AG09319 (cell line): ENCODE data around the gene PDPK1.

Source experiments
- DNase-seq: peaks from one replicate; pipeline ENCODE4 v3.0.0-alpha.2; 2010; ENCODE audit warnings: low read depth; ENCODE audit errors: extremely low read depth
- TF ChIP-seq, protein P1 (sequence below): IDR thresholded peaks from 2 replicates; pipeline ENCODE4 v1.5.1; 2011; ENCODE audit warnings: low read depth, mild to moderate bottlenecking, inconsistent platforms, low read length, moderate library complexity

Gene PDPK1

DNA sequence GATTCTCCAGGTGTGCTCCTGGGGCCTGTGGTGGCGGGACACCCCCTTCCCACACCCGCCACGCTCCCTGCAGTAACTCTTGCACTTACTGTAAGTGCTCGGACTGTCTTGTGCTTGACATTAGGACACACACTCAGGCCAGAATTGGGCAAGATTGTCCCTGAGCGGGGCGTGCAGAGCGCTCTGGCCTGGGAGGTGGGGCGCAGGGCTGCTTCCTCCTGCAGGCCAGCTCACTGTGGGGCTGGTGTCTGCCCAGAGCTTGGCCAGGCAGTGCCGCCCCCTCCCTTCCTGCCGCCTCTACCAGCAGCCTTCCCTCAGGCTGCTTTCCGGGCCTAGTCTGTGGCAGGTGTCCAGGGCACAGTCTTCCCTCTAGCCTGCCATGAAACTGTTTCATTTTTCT lies 30.2 kb upstream of the PDPK1 start:
- TF ChIP-seq, protein P1, sequence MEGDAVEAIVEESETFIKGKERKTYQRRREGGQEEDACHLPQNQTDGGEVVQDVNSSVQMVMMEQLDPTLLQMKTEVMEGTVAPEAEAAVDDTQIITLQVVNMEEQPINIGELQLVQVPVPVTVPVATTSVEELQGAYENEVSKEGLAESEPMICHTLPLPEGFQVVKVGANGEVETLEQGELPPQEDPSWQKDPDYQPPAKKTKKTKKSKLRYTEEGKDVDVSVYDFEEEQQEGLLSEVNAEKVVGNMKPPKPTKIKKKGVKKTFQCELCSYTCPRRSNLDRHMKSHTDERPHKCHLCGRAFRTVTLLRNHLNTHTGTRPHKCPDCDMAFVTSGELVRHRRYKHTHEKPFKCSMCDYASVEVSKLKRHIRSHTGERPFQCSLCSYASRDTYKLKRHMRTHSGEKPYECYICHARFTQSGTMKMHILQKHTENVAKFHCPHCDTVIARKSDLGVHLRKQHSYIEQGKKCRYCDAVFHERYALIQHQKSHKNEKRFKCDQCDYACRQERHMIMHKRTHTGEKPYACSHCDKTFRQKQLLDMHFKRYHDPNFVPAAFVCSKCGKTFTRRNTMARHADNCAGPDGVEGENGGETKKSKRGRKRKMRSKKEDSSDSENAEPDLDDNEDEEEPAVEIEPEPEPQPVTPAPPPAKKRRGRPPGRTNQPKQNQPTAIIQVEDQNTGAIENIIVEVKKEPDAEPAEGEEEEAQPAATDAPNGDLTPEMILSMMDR = no peak
- DNase-seq = no peak

DNA sequence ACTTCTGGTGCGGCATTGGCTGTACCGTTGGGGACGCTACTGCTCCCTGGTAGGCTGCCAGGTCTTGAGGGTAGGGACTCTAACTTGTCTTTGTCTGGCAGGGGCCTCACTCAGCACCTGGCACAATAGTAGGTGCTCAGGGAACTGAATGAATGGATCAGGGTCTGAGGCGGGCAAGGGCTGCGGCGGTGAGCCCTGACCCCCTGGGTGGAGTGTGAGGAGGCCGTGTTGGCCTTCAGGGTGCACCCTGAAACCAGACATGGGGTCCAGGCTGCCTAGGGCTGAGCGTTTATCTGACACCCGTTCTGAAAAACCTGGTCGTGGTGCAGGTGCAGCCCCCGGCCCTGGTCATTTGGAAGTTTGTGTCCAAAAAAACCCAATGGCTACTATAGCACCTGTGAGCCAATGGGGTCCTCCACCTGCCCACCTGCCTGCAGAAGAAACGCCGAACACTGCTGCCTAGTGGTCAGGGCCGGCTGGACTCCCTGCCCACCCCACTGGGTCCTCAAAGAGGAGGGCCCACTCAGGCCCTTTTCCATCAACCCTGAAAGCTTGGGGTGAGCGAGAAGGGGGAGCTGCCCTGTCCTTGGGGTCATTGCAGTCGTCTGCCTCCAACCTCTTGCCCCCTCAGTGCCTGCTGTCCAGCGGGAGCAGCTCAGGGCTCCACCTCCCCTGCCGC lies 29.0 kb upstream of the PDPK1 start:
- no peak for DNase-seq
- TF ChIP-seq, protein P1 = no peak

GRCh38 chr16:2511128-2511800 lies 26.6 kb upstream of the PDPK1 start:
- DNase-seq = no peak
- TF ChIP-seq, protein P1 = no peak

DNA sequence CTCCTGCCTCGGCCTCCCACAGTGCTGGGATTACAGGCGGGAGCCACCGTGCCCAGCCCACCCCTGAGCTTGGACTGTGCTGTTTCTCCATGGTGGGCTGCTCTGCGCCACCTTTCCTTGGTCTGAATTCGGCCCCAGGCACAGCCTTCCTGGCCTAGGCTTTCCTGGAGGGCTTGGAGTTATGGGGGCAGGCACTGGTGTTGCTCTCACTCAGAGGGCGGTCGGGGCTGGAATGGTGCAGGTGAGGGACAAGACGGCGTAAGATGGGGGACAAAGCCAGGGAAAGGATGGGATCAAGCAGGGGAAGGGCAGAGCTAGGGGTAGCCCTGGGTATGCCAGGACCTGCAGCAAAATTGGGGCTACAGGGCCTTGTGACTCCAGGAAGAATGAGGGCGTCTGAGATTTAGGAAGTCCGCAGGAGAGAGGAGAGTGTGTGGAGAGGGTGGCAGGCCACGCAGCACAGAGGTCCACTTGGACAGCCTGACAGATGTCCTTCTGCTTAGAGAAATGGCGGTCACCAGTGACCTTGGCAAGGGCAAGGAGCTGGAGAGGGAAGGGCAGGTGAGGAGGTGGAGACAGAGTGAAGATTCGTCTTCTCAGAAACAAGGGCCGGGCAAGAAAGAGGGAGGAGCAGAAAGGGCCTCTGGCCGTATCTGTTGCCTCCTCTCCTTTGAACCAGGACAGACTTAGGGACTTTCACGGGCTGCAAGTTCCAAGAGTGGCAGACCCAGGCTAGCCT lies 25.7 kb upstream of the PDPK1 start:
- DNase-seq = no peak
- TF ChIP-seq, protein P1 = no peak

GRCh38 chr16:2512735-2513404 lies 25.0 kb upstream of the PDPK1 start:
- DNase-seq = no peak
- TF ChIP-seq, protein P1 = no peak; the same call in 1 of the 2 replicates

DNA sequence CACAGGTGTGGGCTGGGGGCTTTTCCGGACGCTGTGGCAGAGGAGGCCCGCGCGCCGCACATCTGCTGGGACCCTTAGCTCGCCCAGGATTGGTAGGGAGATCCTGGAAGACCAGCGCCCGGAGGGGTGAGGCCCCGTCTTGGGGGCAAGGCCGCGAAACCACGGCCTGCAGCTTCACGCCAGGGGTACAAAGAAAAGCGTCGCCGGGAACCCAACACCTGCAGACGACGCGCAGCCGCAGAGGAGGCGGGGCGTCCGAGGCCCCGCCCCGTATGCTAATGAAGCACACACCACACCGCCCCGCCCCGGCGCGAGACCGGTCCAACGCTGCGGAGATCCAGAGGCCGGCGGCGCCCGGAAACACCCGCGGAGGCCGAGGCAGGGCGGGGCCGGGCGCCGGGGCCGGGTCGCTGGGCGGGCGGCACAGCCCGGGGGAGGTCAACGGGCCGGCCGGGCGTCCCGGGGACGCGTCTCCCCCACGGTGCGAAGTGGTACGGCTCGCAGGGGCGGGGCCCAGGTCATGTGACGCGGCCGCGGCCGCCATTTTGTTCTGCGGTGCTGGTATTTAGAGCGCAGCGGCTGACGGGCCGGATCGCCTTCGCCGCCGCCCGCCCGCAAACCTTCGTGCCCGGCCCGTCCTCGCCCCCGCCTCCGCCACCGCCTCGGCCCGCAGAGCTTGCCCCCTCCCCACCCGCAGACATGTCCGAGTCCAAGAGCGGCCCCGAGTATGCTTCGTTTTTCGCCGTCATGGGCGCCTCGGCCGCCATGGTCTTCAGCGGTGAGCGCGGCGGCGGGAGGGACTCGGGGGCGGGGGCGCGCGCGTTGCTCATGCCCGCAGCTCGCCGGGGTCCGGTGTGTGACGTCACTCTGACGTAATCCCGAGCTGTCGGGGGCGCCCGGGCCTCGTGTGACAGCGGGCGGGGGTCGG lies 24.2 kb upstream of the PDPK1 start, which contains the start of gene ATP6V0C:
ATP6V0C (plus strand) TSS at position 548 of the 928 bp plus-strand sequence; CDS start at position 700, 152 bp downstream.
- peak; percentile 59 for DNase-seq
- TF ChIP-seq, protein P1 = no peak
